Activated CD8-positive, alpha-beta memory T cell treated with anti-CD3 and anti-CD28 coated beads for 48 hours (primary cell): Measurements from ENCODE around the gene PRRT3.
"Not testable (repeated sequence)": the region's sequence is repeated elsewhere in the genome, so short reads cannot be mapped to it uniquely, and the experiment has no call there.

Experiments
- DNase-seq, 3 experiments: peaks; one replicate each; pipeline ENCODE4 v3.0.0-alpha.2; 2020; ENCODE audit warnings: low read depth in 2 of 3, low spot score in 2 of 3

The PRRT3 gene

GRCh38 chr3:9899289-9899791 lies 52.9 kb downstream of the PRRT3 start:
- no peak for DNase-seq

- DNase-seq: no peak
Observed at GRCh38 chr3:9898467-9899241, 53.6 kb downstream of the PRRT3 start.

GRCh38 chr3:9897408-9898372 lies 54.5 kb downstream of the PRRT3 start:
- no peak for DNase-seq

GRCh38 chr3:9896755-9897407 lies 55.3 kb downstream of the PRRT3 start:
- DNase-seq: not testable (repeated sequence)

- not testable (repeated sequence) for DNase-seq
Observed at GRCh38 chr3:9895715-9896114, 56.5 kb downstream of the PRRT3 start.
